Neuronal stem cell (in vitro differentiated cells): Measurements from ENCODE around the gene UBALD2.
"Not testable (repeated sequence)": the region's sequence is repeated elsewhere in the genome, so short reads cannot be mapped to it uniquely, and the experiment has no call there.

Experiments
- DNase-seq: peaks from one replicate; pipeline ENCODE4 v3.0.0-alpha.2; 2013; ENCODE audit warnings: low spot score
- H2AFZ ChIP-seq: one replicate; pipeline ENCODE4 v1.6.1; 2013; ENCODE audit warnings: mild to moderate bottlenecking, low read length, inconsistent platforms
- H2AK5ac ChIP-seq: 2 replicates; pipeline ENCODE4 v1.6.1; 2013; ENCODE audit warnings: low read depth, mild to moderate bottlenecking, inconsistent platforms, low read length, moderate library complexity, mixed read lengths
- H2BK120ac ChIP-seq: 2 replicates; pipeline ENCODE4 v1.6.1; 2013; ENCODE audit warnings: low read depth, mild to moderate bottlenecking, inconsistent platforms, low read length, moderate library complexity, mixed read lengths
- H2BK12ac ChIP-seq: one replicate; pipeline ENCODE4 v1.6.1; 2013; ENCODE audit warnings: low read length, inconsistent platforms
- H2BK15ac ChIP-seq: 2 replicates; pipeline ENCODE4 v1.6.1; 2013; ENCODE audit warnings: mild to moderate bottlenecking, low read length, inconsistent platforms, mixed read lengths
- H2BK5ac ChIP-seq: one replicate; pipeline ENCODE4 v1.6.1; 2013; ENCODE audit warnings: inconsistent platforms, mild to moderate bottlenecking, low read length, moderate library complexity
- H3K14ac ChIP-seq: one replicate; pipeline ENCODE4 v1.6.1; 2013; ENCODE audit warnings: low read length, inconsistent platforms
- H3K18ac ChIP-seq: 2 replicates; pipeline ENCODE4 v1.6.1; 2013; ENCODE audit warnings: low read length, inconsistent platforms
- H3K23ac ChIP-seq: 2 replicates; pipeline ENCODE4 v1.6.1; 2013; ENCODE audit warnings: low read depth, mild to moderate bottlenecking, mixed read lengths, low read length, inconsistent platforms; ENCODE audit not compliant: poor library complexity
- H3K27ac ChIP-seq: replicated peaks from 3 replicates; pipeline ENCODE4 v1.5.1; 2013; ENCODE audit warnings: low read length, inconsistent platforms
- H3K27me3 ChIP-seq, 3 experiments: 2 replicates each; pipeline ENCODE4 v1.6.1; 2013; ENCODE audit warnings: low read length in 3 of 3, mild to moderate bottlenecking in 2 of 3, inconsistent platforms in 1 of 3, low read depth in 1 of 3, mixed read lengths in 1 of 3, moderate library complexity in 1 of 3; ENCODE audit not compliant: control insufficient read depth in 3 of 3, insufficient read depth in 3 of 3
- H3K36me3 ChIP-seq, 2 donors: replicated peaks in 1 of 2; 2 replicates each; pipeline ENCODE4 v1.6.1; 2013; ENCODE audit warnings: low read length in 2 of 2; ENCODE audit not compliant: control insufficient read depth in 2 of 2, insufficient read depth in 2 of 2
- H3K4ac ChIP-seq: 2 replicates; pipeline ENCODE4 v1.6.1; 2013; ENCODE audit warnings: inconsistent platforms, mild to moderate bottlenecking, low read length, moderate library complexity
- H3K4me1 ChIP-seq, 2 donors: 1 replicate in 1 of 2; 2 replicates in 1 of 2; pipeline ENCODE4 v1.6.1; 2013; ENCODE audit warnings: low read length in 2 of 2, low read depth in 1 of 2; ENCODE audit not compliant: control insufficient read depth in 2 of 2, insufficient read depth in 1 of 2
- H3K4me2 ChIP-seq: one replicate; pipeline ENCODE4 v1.6.1; 2013; ENCODE audit warnings: mild to moderate bottlenecking, low read length, inconsistent platforms; ENCODE audit not compliant: insufficient read depth, poor library complexity, severe bottlenecking
- H3K4me3 ChIP-seq, 2 donors: 2 replicates each; pipeline ENCODE4 v1.5.1; 2013; ENCODE audit warnings: low read length in 2 of 2, mild to moderate bottlenecking in 2 of 2, inconsistent platforms in 1 of 2, moderate library complexity in 1 of 2
- H3K79me1 ChIP-seq: one replicate; pipeline ENCODE4 v1.6.1; 2013; ENCODE audit warnings: low read depth, mild to moderate bottlenecking, inconsistent platforms, low read length, moderate library complexity
- H3K9ac ChIP-seq: one replicate; pipeline ENCODE4 v1.6.1; 2013; ENCODE audit warnings: mild to moderate bottlenecking, low read depth, low read length, inconsistent platforms; ENCODE audit not compliant: poor library complexity
- H3K9me3 ChIP-seq, 2 donors: replicated peaks in 1 of 2; 2 replicates each; pipeline versions ENCODE3 to v1.6.1; 2013; ENCODE audit warnings: low read length in 2 of 2, mild to moderate bottlenecking in 2 of 2, inconsistent platforms in 1 of 2, low read depth in 1 of 2, mixed read lengths in 1 of 2, moderate library complexity in 1 of 2; ENCODE audit not compliant: control insufficient read depth in 2 of 2, insufficient read depth in 1 of 2
- H4K8ac ChIP-seq: one replicate; pipeline ENCODE4 v1.6.1; 2013; ENCODE audit warnings: low read depth, mild to moderate bottlenecking, inconsistent platforms, low read length, moderate library complexity
- H4K91ac ChIP-seq: one replicate; pipeline ENCODE4 v1.6.1; 2013; ENCODE audit warnings: low read length, low read depth, mild to moderate bottlenecking, inconsistent platforms; ENCODE audit not compliant: poor library complexity
- WGBS, 2 donors: extraction: QIAGEN DNeasy Blood & Tissue Kit; methylation state at CpG; one replicate each; pipeline ENCODE4 v1.1.7; 2013; ENCODE audit warnings: missing lambda C conversion rate in 2 of 2, mixed read lengths in 1 of 2; ENCODE audit not compliant: insufficient read length in 2 of 2, insufficient replicate concordance in 1 of 2; ENCODE audit errors: extremely low coverage in 2 of 2; 5-methylcytosine and 5-hydroxymethylcytosine counted together

Gene UBALD2

GRCh38 chr17:76225373-76226086 is 39.6 kb upstream of the UBALD2 start:
- H3K4me1 ChIP-seq, H2BK5ac ChIP-seq, H2BK120ac ChIP-seq, H3K14ac ChIP-seq, H3K4me3 ChIP-seq, H3K23ac ChIP-seq, H3K18ac ChIP-seq, H3K36me3 ChIP-seq, H4K8ac ChIP-seq, H4K91ac ChIP-seq, H3K79me1 ChIP-seq, H3K27me3 ChIP-seq, H2BK15ac ChIP-seq, H2BK12ac ChIP-seq, H3K9ac ChIP-seq, H3K4me2 ChIP-seq, H2AFZ ChIP-seq, DNase-seq, H3K27ac ChIP-seq, H3K4ac ChIP-seq, H2AK5ac ChIP-seq, H3K9me3 ChIP-seq: not testable (repeated sequence)
- no CpG with 5 or more reads among the region's 7 CpGs for WGBS, 2 donors

GRCh38 chr17:76226749-76227148 is 38.4 kb upstream of the UBALD2 start:
- not testable (repeated sequence) for DNase-seq, H3K4me1 ChIP-seq

GRCh38 chr17:76232342-76232741 is 32.8 kb upstream of the UBALD2 start:
- H3K23ac ChIP-seq = no peak overlapping the region
- H2BK5ac ChIP-seq = no peak overlapping the region
- H3K36me3 ChIP-seq = peaks cover 0 to 2% of the 10 kb centered on the region in 2 donors
- no peak overlapping the region for H2BK15ac ChIP-seq
- H3K18ac ChIP-seq = no peak overlapping the region
- no peaks in the 10 kb centered on the region for H3K79me1 ChIP-seq
- no peak overlapping the region for H3K27ac ChIP-seq
- no peaks in the 10 kb centered on the region for H3K4me1 ChIP-seq
- H3K4me3 ChIP-seq = no peak overlapping the region
- no peak overlapping the region for H2AK5ac ChIP-seq
- no peak overlapping the region for H2BK120ac ChIP-seq
- H3K9ac ChIP-seq = no peak overlapping the region
- H2AFZ ChIP-seq = no peak overlapping the region
- no peak overlapping the region for H3K14ac ChIP-seq
- no peak for DNase-seq
- no peak overlapping the region for H4K91ac ChIP-seq
- peaks cover 0 to 3% of the 10 kb centered on the region in 2 donors for H3K9me3 ChIP-seq
- no peak overlapping the region for H3K4ac ChIP-seq
- H2BK12ac ChIP-seq = no peak overlapping the region
- H3K27me3 ChIP-seq = no peaks in the 10 kb centered on the region
- H4K8ac ChIP-seq = no peak overlapping the region
- H3K4me2 ChIP-seq = no peak overlapping the region
- WGBS, 2 donors = no CpG with 5 or more reads among the region's 2 CpGs

More at GRCh38 chr17:76226749-76227148, 38.4 kb upstream of the UBALD2 start:
- not testable (repeated sequence) for H3K4me3 ChIP-seq, H2BK12ac ChIP-seq, H3K9me3 ChIP-seq, H2AK5ac ChIP-seq, H3K23ac ChIP-seq, H3K4ac ChIP-seq, H2BK120ac ChIP-seq, H3K9ac ChIP-seq, H3K36me3 ChIP-seq, H2BK15ac ChIP-seq, H3K27me3 ChIP-seq, H3K27ac ChIP-seq, H3K4me2 ChIP-seq, H3K79me1 ChIP-seq, H3K14ac ChIP-seq, H2AFZ ChIP-seq, H4K8ac ChIP-seq, H2BK5ac ChIP-seq, H3K18ac ChIP-seq, H4K91ac ChIP-seq
- no CpG with 5 or more reads among the region's 19 CpGs for WGBS, 2 donors

GRCh38 chr17:76233588-76234353 is 31.4 kb upstream of the UBALD2 start:
- Histone ChIP-seq H2BK15ac (no peak overlapping the region), H3K23ac (no peak overlapping the region), H3K4me1 (peaks cover 0 to 2% of the 10 kb centered on the region in 2 donors), H3K27ac (no peak overlapping the region), H3K14ac (no peak overlapping the region), H2AFZ (no peak overlapping the region), H3K9me3 (peaks cover 0 to 3% of the 10 kb centered on the region in 2 donors), H3K9ac (no peak overlapping the region), H2BK120ac (no peak overlapping the region), H3K4me3 (no peak overlapping the region), H3K27me3 (peaks cover 0 to 1% (median 0%) of the 10 kb centered on the region in 3 experiments), H3K79me1 (no peaks in the 10 kb centered on the region), H4K91ac (no peak overlapping the region), H4K8ac (no peak overlapping the region), H2BK12ac (no peak overlapping the region), H3K18ac (no peak overlapping the region), H2AK5ac (no peak overlapping the region), H3K4ac (no peak overlapping the region), H3K4me2 (no peak overlapping the region), H3K36me3 (peaks cover 0 to 2% of the 10 kb centered on the region in 2 donors), H2BK5ac (no peak overlapping the region)
- no CpG with 5 or more reads among the region's 6 CpGs for WGBS, 2 donors
- no peak for DNase-seq
